ENCODE measurements around the gene CCDC13. TPM values are rescaled to one million over a fixed set of nuclear protein-coding genes. Genes with fewer than 3 reads are reported as not detected.

Gene CCDC13
- polyA plus RNA-seq, 1 donor = 3.8 TPM

DNA sequence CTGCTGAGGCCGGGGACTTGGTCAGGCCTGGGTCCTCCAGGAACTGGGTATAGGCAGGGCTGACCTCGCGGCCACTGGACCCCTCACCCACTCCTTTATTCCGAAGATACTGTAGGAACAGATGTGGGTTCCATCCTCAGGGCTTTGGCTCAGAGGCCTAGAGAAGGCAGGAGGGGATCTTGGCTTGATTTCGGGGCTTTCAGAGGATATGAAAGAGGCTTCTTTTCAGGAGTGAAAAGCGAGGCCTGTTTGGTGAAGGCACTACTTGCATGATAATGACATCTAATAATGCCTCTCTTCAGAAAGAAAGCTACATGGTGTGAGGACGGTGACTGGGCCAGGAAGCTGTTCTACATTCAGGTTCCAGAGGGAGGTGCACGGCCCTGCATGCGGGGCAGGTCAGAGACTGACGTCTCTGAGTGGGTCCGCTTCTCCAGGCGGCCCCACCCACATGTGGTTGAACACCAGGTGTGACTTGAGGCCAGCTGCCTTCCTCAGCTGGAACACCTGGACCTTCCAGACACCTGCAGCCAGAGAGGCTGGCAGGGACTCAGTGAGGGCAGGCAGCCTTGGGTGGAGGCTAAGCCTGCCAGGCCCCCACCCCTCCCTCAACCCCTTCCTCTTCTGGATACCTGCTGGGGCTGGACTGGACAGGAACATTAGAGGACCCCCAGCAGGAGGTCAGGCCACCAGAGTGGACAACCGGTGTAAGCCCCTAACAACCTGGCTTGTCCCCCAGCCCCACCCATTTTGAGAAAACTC, 39.4 kb downstream of the CCDC13 start:
- no peak for DNase-seq

GRCh38 chr3:42732829-42733459, 40.1 kb downstream of the CCDC13 start:
- DNase-seq = no peak

DNA sequence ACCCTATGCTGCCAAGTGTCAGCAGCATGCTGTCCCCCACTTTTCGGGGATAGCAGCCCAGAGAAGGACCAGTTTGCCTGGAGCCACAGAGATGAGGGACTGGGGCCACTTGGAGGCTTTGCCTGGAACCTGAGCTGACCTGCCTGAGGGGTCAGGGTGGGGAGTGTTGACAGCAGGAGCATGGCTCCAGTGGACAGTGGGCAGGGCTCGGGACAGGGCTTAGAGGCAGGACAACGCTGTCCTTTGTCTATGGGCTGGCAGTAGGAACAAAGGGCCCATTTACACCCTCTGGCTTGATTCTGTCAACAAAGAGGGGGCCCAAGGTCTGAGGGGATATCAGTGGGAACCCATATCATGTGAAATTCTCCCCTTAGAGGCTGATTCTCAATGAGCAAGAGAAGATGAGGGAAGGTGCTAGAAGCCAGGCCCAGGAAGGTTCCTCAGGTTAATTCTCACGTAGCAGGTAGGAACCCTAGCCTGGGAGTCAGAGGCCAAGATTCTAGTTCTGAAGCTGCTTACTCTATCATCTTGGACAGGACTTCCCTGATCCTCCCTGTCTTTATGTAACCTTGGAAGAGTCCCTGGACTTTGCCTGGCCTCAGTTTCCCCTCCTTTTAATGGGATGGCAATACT, 40.7 kb downstream of the CCDC13 start:
- DNase-seq = no peak

- no peak for DNase-seq
Measured at GRCh38 chr3:42731476-42732195, 41.4 kb downstream of the CCDC13 start.

DNA sequence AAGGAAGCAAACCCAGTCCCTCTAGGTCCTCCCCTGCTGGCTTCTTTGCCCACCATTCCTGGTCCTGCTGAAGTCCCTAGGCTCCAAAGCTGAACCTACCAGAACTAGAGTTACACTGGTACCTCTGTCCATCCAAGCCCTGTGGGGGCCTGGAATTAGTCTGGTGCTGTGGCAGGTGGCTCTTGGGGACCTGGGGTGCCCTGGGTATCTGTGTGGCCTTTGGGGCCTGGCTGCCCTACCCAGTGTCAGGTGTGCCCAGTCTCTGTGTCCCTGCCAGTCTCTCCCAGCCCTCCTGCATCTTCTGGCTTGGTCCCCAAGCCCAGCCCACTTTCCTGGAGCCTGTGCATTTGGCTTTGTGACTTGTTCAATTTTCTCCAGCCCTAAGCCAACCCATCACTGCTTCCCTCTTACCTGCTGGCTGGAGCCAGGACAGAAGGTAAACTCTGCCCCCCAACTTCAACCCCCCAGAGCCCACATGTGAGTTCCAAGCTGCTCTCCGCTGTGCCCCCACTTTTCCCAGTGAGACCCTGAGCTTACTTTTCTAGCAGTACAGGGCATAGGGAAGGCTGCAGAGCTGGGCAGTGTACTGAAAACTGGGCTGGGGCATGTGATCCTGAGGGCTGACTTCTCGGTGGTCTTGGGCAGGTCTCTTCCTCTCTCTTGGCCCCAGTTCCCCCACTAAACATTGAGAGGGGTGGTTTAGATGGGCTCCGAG, 42.2 kb downstream of the CCDC13 start:
- no peak for DNase-seq

DNA sequence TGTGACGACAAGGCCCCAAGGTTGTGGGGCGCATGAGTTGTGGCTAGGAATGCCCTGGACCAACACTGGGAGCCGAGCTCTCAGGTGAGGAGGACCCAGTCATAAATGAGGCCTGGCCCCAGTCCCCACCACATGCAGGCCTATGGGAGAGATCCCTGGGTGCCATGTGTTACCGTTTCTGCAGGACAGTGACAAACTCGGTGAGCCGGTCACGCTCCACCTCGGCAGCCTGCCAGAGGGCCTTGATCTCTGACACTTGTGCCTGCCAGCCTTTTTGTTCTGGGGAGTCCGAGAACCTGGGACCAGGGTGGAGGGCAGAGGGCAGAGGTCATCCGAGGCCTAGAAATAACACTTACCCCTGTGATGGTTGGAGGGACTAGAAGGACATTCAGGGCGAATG, 42.8 kb downstream of the CCDC13 start:
- no peak for DNase-seq

DNA sequence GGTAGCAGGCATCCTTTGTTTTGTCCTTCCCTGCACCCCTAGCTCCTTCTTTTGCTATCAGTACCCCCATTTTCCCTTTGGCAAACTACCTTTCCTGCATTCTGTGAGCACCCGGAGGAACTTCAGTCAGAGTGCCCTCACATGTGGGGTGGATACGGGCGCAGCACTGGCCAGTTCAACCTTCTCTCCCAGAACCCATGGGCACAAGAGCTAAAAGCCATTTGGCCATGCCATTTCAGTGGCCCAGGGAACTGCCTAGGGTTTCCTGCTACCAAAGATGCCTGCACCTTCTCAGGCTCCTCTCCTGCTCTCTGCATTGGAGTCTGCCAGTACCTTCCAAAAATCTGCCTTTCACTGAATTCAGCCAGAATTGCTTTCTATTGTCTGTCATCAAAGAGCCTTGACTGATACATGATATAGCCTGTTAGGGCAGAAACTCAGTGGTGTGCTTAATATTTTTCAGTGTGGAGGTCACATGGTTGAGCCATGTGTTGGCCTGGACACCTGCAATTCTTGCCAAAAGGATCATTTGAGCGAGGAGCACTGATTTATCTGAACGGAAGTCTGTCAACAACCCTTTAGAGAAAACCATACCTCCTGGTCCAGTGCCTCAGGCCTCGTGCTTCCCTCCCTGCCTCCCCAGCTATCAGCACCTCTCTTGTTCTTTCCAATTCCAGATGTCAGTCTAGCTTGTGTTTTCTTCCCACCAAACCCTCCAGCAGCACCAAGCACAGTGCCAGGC, 43.5 kb downstream of the CCDC13 start:
- DNase-seq = no peak

GRCh38 chr3:42728668-42729364, 44.2 kb downstream of the CCDC13 start:
- DNase-seq = no peak

DNA sequence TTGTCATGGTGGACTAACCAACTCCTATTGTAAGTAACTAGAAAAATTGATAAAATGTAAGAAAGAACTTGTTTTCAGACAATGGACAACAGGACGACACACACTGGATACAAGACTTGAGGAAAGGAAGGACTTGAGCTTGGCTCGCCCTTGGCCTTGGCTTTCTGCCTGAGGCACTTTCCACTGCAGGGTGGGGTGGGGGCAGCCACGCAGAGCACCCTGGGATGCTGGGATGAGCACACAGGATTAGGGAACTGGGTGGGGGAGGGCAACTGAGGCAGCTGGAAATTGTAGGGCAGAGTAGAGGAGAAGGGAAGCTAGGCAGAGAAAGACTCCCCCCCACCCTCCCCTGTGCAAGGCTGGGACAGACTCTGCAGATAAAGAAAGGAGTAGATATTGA, 45.0 kb downstream of the CCDC13 start:
- no peak for DNase-seq

GRCh38 chr3:42725454-42725853, 47.6 kb downstream of the CCDC13 start:
- no peak for DNase-seq

GRCh38 chr3:42723219-42723618, 49.8 kb downstream of the CCDC13 start:
- DNase-seq = no peak

Other genes with a start within 250 kb of the CCDC13 start
- 49.7 TPM for gene SEC22C, start 191.3 kb downstream of the CCDC13 start, polyA plus RNA-seq (ENCODE audit: insufficient read length)
- gene SS18L2, start 182.4 kb downstream of the CCDC13 start, polyA plus RNA-seq (ENCODE audit: insufficient read length) = 23.9 TPM
- gene NKTR, start 172.6 kb downstream of the CCDC13 start, polyA plus RNA-seq (ENCODE audit: insufficient read length) = 220 TPM
- gene ZBTB47, start 119.6 kb downstream of the CCDC13 start, polyA plus RNA-seq (ENCODE audit: insufficient read length) = 12.7 TPM
- not detected for gene KLHL40, start 87.7 kb downstream of the CCDC13 start, polyA plus RNA-seq (ENCODE audit: insufficient read length)
- 0.88 TPM for gene HHATL, start 70.5 kb downstream of the CCDC13 start, polyA plus RNA-seq (ENCODE audit: insufficient read length)
- 145 TPM for gene HIGD1A, start 31.2 kb upstream of the CCDC13 start, polyA plus RNA-seq (ENCODE audit: insufficient read length)
- 2.7 TPM for gene ACKR2, start 36.2 kb upstream of the CCDC13 start, polyA plus RNA-seq (ENCODE audit: insufficient read length)
- gene CYP8B1, start 102.6 kb upstream of the CCDC13 start, polyA plus RNA-seq (ENCODE audit: insufficient read length) = 1.3 TPM
- 51.6 TPM for gene ZNF662, start 132.9 kb upstream of the CCDC13 start, polyA plus RNA-seq (ENCODE audit: insufficient read length)
- gene GASK1A, start 206.1 kb upstream of the CCDC13 start, polyA plus RNA-seq (ENCODE audit: insufficient read length) = 6.1 TPM

All from left kidney (tissue), 2 donors.